ENCODE data around the gene NRG2. TPM values are rescaled to one million over a fixed set of nuclear protein-coding genes. Genes with fewer than 3 reads are reported as not detected.

Gene NRG2
- total and polyA plus RNA-seq, 2 of the 8 experiments (the other 6 are each of a cell fraction or from before 2014, with no cell fraction given), result 0.27 to 0.54 TPM

GRCh38 chr5:139869042-139869790, 173.9 kb downstream of the NRG2 start:
- Histone ChIP-seq H3K14ac (ENCODE audit: insufficient read length) (no peak overlapping the region), H3K4me1 (replicated peaks in 1 of 4; ENCODE audit: control insufficient read depth in 3 of 4, insufficient read depth in 4 of 4, low read length in 3 of 4) (peaks cover 0 to 9% (median 5%) of the 10 kb centered on the region in 4 experiments; a peak in 6 of 7 replicates), H3K23ac (ENCODE audit: insufficient read length) (no peak overlapping the region), H3K4me3 (ENCODE audit: extremely low read depth in 1 of 4, insufficient read depth in 2 of 4, low read depth in 3 of 4, low read length in 4 of 4) (no peak overlapping the region), H4K91ac (replicated peaks; ENCODE audit: insufficient read length, low read length) (no peak overlapping the region), H4K8ac (ENCODE audit: extremely low read depth, insufficient read depth, low read length) (no peak overlapping the region), H2BK15ac (ENCODE audit: low read length) (no peak overlapping the region), H3K36me3 (ENCODE audit: control insufficient read depth in 2 of 4, insufficient read depth in 4 of 4, low read length in 3 of 4) (no peaks in the 10 kb centered on the region), H3K4me2 (ENCODE audit: insufficient read depth in 1 of 2, low read depth in 2 of 2, low read length in 2 of 2) (no peak overlapping the region), H3K4ac (replicated peaks; ENCODE audit: insufficient read length, low read depth, low read length) (no peak overlapping the region), H3K79me1 (ENCODE audit: low read depth, low read length) (no peaks in the 10 kb centered on the region), H2BK120ac (replicated peaks; ENCODE audit: low read depth, low read length) (no peak overlapping the region), H2AK5ac (ENCODE audit: low read depth, low read length) (no peak overlapping the region), H3K18ac (ENCODE audit: extremely low read depth, low read length) (no peak overlapping the region), H3K9me3 (ENCODE audit: insufficient read depth in 2 of 2, low read depth in 1 of 2, low read length in 1 of 2) (no peaks in the 10 kb centered on the region), H2BK12ac (ENCODE audit: low read depth, low read length) (no peak overlapping the region), H4K5ac (ENCODE audit: insufficient read length, low read depth, low read length) (no peak overlapping the region), H3K27ac (ENCODE audit: low read depth, low read length) (no peak overlapping the region), H2AFZ (ENCODE audit: low read length) (no peak overlapping the region), H2BK20ac (ENCODE audit: low read length) (no peak overlapping the region), H4K20me1 (replicated peaks in 1 of 2; ENCODE audit: control insufficient read depth in 1 of 2, insufficient read depth in 2 of 2, low read length in 2 of 2) (no peaks in the 10 kb centered on the region), H3K79me2 (ENCODE audit: control insufficient read depth in 1 of 2, insufficient read depth in 2 of 2, low read length in 2 of 2) (no peaks in the 10 kb centered on the region), H2BK5ac (ENCODE audit: low read depth, low read length) (no peak overlapping the region), H3K27me3 (replicated peaks in 1 of 4; ENCODE audit: control insufficient read depth in 3 of 4, extremely low read depth in 1 of 4, insufficient read depth in 3 of 4, low read length in 3 of 4) (peaks cover 0 to 2% (median 0%) of the 10 kb centered on the region in 4 experiments; a peak in 2 of 7 replicates), H3K23me2 (ENCODE audit: low read depth, low read length) (no peaks in the 10 kb centered on the region; the same call in 1 of the 2 replicates), H3K56ac (replicated peaks; ENCODE audit: insufficient read length, low read depth, low read length) (no peak overlapping the region), H3K9ac (replicated peaks in 1 of 4; ENCODE audit: extremely low read depth in 1 of 4, low read depth in 3 of 4, low read length in 3 of 4) (no peak overlapping the region)
- POLR2A ChIA-PET (ENCODE audit: partially characterized antibody), result no interaction called here
- TF ChIP-seq HDAC2 (IDR thresholded peaks at IDR 0.05; ENCODE audit: borderline replicate concordance in 1 of 2, low read depth in 2 of 2, low read length in 2 of 2) (no peak), JUND (IDR thresholded peaks at IDR 0.05; ENCODE audit: low read length) (no peak), CEBPB (IDR thresholded peaks at IDR 0.05; ENCODE audit: low read depth, low read length) (no peak)
- no peak for DNase-seq (ENCODE audit: low read depth in 1 of 2, low spot score in 2 of 2)
- 78% methylated on average over 9 of the region's 9 CpGs; no CpG with 5 or more reads in 1 of the 2 experiments for WGBS, 2 experiments (ENCODE audit: extremely low coverage in 1 of 2, insufficient coverage in 1 of 2, insufficient read length in 1 of 2, insufficient replicate concordance in 2 of 2, low coverage in 1 of 2, low lambda C conversion rate in 2 of 2, missing lambda C conversion rate in 1 of 2)
- no peak for FAIRE-seq
- CTCF ChIA-PET (ENCODE audit: partially characterized antibody), result interaction anchor here (0.6 to 5.1 kb wide), 7 partner anchors 13 to 402 kb away, joined by 3 to 135 read pairs (median 4); no protein-coding TSS in a partner anchor

Data from H1 (cell line).